Activated CD4-positive, alpha-beta T cell treated with anti-CD3 and anti-CD28 coated beads, Interleukin-2, amount 10 ng/mL, durations not matched to agents 24 days and 14 days (primary cell): ENCODE results near the gene DCK. TPM values are rescaled to one million over a fixed set of nuclear protein-coding genes. Genes with fewer than 3 reads are reported as not detected.
A peak's percentile ranks its signal among the peaks of the same experiment; 100 is the strongest.

Experiments
- DNase-seq: peaks from one replicate; pipeline ENCODE4 v3.0.0; 2022
- H3K27ac Mint-ChIP-seq: one replicate; pipeline ENCODE4 v1.8.0; 2022; ENCODE audit warnings: mild to moderate bottlenecking, mixed read lengths
- H3K27me3 Mint-ChIP-seq: one replicate; pipeline ENCODE4 v1.8.0; 2022; ENCODE audit warnings: mixed read lengths
- H3K36me3 Mint-ChIP-seq: one replicate; pipeline ENCODE4 v1.8.0; 2022; ENCODE audit warnings: low read depth, mild to moderate bottlenecking, mixed read lengths
- H3K4me1 Mint-ChIP-seq: one replicate; pipeline ENCODE4 v1.8.0; 2021; ENCODE audit warnings: mixed read lengths
- H3K4me3 Mint-ChIP-seq: one replicate; pipeline ENCODE4 v1.8.0; 2022; ENCODE audit warnings: mild to moderate bottlenecking, moderate library complexity, mixed read lengths
- H3K9me3 Mint-ChIP-seq: one replicate; pipeline ENCODE4 v1.8.0; 2021; ENCODE audit warnings: mixed read lengths
- intact Hi-C: fragments of 100-400 bp; cut with micrococcal nuclease; formaldehyde crosslinking; loops from one replicate; pipeline ENCODE4 v1.15.1; 2023
- total RNA-seq: library from RNA; stranded (reverse); gene quantifications from 2 replicates; pipeline ENCODE4 v1.2.3, GENCODE V29; 2022

DCK gene
- total RNA-seq = 35.6 and 37.0 TPM in 2 replicates

DNA sequence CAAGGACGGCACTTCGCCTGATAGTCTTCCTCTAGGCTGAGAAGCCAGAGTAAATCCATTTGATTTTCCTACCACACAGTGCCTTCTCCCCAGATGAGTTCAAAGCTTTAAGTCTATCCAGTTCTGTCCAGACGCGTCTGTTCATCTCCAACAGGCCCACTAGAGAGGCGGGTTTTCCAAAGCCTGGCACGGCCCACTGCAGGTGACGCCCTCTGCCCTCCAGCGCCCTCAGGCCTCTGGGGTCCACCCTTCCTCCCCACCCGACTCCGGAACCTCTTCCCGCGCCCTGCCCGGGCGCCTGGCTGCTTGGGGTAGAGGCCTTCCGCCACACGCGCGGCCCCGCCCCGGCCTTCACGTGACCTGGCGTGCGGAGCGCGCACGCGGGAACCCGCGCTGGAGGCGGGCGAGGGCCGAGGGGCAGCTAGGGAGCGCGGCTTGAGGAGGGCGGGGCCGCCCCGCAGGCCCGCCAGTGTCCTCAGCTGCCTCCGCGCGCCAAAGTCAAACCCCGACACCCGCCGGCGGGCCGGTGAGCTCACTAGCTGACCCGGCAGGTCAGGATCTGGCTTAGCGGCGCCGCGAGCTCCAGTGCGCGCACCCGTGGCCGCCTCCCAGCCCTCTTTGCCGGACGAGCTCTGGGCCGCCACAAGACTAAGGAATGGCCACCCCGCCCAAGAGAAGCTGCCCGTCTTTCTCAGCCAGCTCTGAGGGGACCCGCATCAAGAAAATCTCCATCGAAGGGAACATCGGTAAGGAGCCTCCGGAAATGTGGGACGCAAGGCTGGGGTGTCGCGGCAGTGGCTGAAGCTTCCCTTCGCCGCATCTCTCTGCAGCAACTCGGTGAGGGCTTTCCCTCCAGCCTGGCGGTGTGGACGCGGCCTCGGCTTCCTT, at the start of gene DCK:
Gene DCK, plus strand, starts transcription at position 469 of the 888 bp plus-strand sequence. Its CDS starts 187 bp downstream, at position 656.
- peaks cover 45% of the 10 kb centered on the region for H3K4me1 Mint-ChIP-seq
- H3K36me3 Mint-ChIP-seq = peaks cover 15% of the 10 kb centered on the region
- no peaks in the 10 kb centered on the region for H3K9me3 Mint-ChIP-seq
- H3K27me3 Mint-ChIP-seq = no peaks in the 10 kb centered on the region
- H3K4me3 Mint-ChIP-seq = peak within 1 kb of the TSS; percentile 99
- peak; percentile 96 for DNase-seq
- intact Hi-C loops = loop anchor here (1.0 to 10.0 kb wide), 6 partner anchors 13 to 305 kb away; partner anchors contain the start of genes GRSF1, MOB1B and UTP3
- peak within 1 kb of the TSS; percentile 94 for H3K27ac Mint-ChIP-seq

DNA sequence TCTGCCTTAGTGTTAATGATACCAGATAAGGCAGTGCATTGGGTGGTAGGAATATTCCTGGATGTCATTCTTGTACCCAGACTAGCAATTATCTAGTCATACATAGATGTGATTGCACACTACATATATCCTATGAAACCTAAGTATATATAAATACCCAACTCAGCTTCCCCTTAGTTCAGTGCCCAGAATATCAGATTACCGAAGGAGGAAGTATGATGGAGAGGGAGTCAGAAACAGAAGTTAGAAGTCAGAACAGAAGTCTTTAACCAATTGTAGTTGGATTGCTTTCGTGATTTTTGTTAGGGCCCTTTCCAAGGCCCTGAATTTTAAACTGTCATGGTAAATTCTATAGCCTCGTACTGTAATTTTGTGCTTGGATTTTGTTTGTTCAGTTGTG, 48.4 kb upstream of the DCK start:
- Mint-ChIP-seq H3K9me3 (peaks cover 3% of the 10 kb centered on the region), H3K4me1 (peaks cover 9% of the 10 kb centered on the region), H3K4me3 (no peak overlapping the region), H3K27me3 (no peaks in the 10 kb centered on the region), H3K27ac (no peak overlapping the region), H3K36me3 (peaks cover 8% of the 10 kb centered on the region)
- intact Hi-C loops = no loop called here
- no peak for DNase-seq

DNA sequence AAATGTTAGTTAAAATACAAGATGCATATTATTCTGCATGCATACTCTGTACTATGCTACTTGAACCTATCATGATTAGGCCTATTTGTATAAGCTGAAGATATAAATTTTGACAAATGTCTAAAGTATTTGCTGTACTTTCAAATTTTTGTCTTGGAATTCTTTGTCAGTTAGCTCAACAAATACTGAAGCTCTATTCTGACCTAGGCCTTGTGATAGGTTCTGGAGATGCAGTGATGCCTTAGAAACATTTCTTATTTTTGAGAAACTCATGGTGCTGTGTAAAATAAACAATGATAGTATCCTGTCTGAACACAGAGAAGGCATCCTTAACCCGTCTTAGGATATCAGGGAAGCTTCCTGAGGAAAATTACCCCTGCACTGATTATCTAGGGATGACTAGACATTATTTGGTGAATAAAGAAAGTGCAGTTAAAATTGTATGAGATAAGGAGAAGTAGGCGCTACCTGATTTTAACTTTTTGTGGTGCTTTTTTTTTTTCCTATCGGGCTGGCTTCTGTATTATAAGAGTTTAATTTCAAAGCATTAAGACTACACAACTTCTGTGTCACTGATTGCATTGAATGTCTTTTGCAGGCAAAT, 47.9 kb upstream of the DCK start:
- H3K27ac Mint-ChIP-seq = no peak overlapping the region
- peaks cover 3% of the 10 kb centered on the region for H3K9me3 Mint-ChIP-seq
- intact Hi-C loops = no loop called here
- H3K4me1 Mint-ChIP-seq = peaks cover 9% of the 10 kb centered on the region
- H3K27me3 Mint-ChIP-seq = no peaks in the 10 kb centered on the region
- H3K36me3 Mint-ChIP-seq = peaks cover 8% of the 10 kb centered on the region
- no peak for DNase-seq
- no peak overlapping the region for H3K4me3 Mint-ChIP-seq

DNA sequence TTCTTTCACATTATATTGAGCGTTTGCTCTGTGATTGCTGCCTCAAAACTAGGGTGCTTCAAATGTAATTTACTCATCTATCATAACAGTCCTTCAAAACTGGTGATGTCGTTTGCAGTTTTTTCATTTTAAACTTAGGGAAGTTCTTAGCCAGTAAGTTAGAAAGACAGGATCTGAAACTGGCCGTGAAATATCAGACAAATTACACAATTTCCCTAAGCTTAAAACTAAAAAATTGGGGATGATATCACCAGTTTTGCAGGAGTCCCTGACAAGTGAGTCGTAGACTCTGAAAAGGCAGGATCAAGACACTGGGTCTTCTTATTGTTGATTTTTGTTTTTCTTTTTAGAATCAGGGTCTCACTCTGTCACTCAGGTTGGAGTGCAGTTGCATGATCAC, 46.5 kb upstream of the DCK start:
- intact Hi-C loops = no loop called here
- H3K4me1 Mint-ChIP-seq = peaks cover 9% of the 10 kb centered on the region

DNA sequence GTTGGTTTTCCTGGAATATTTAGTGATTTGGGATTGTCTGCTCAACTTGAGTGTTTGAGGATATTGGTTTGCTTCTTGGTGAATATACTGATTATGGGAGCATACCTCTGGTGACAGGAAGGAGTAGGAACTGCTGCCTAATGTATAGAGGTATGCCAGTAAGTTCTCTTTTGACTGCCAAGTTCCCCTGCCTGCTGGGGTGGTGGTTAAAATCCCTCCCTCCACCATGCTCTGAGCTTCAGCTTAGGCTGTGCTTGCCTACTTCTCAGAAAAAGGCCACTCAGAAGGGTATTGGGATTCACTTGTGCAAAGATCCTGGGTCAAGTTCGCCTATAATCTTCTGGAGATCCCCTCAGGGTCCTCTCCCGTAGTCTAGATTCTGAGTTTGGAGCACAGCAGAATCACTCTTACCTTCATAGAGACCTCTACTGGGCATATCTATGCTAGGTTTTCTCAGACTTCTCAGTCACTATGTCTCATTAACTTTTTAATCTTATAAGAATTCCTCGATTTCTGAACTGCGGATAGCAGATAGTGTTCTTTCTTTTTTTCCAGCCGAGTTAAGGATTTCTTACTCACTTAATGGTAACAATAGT, 44.7 kb upstream of the DCK start:
- Mint-ChIP-seq H3K27ac (no peak overlapping the region), H3K4me3 (no peak overlapping the region), H3K4me1 (peaks cover 12% of the 10 kb centered on the region), H3K9me3 (peaks cover 3% of the 10 kb centered on the region), H3K27me3 (no peaks in the 10 kb centered on the region), H3K36me3 (peaks cover 4% of the 10 kb centered on the region)
- intact Hi-C loops = no loop called here
- DNase-seq = no peak

More for the DNA sequence above, 46.5 kb upstream of the DCK start:
- Mint-ChIP-seq H3K36me3 (peaks cover 8% of the 10 kb centered on the region), H3K9me3 (peaks cover 3% of the 10 kb centered on the region), H3K27ac (no peak overlapping the region), H3K27me3 (no peaks in the 10 kb centered on the region), H3K4me3 (no peak overlapping the region)
- DNase-seq = no peak

DNA sequence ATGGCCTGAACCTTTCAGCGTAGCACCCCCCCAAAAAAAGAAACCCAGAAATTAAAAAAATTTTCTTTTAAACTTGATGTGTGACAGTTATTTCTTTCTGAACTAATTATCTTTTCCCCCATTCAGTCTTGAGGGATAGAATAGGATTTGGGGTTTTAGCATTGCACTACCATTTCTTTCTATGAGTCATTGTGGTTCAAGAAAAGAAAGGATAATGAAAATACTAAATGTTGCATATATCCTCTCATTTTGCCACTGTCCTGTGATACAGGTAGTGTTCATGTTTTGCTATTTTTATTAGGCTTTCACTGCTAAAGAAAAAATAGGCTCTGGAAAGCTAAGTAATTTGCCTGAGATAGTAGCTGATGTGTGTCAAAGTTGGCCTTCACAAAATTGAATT, 39.4 kb upstream of the DCK start:
- no peak for DNase-seq
- H3K4me1 Mint-ChIP-seq = peaks cover 9% of the 10 kb centered on the region
- intact Hi-C loops = no loop called here
- H3K27me3 Mint-ChIP-seq = no peaks in the 10 kb centered on the region
- no peak overlapping the region for H3K4me3 Mint-ChIP-seq
- H3K27ac Mint-ChIP-seq = no peak overlapping the region
- H3K9me3 Mint-ChIP-seq = no peaks in the 10 kb centered on the region
- H3K36me3 Mint-ChIP-seq = peaks cover 1% of the 10 kb centered on the region

DNA sequence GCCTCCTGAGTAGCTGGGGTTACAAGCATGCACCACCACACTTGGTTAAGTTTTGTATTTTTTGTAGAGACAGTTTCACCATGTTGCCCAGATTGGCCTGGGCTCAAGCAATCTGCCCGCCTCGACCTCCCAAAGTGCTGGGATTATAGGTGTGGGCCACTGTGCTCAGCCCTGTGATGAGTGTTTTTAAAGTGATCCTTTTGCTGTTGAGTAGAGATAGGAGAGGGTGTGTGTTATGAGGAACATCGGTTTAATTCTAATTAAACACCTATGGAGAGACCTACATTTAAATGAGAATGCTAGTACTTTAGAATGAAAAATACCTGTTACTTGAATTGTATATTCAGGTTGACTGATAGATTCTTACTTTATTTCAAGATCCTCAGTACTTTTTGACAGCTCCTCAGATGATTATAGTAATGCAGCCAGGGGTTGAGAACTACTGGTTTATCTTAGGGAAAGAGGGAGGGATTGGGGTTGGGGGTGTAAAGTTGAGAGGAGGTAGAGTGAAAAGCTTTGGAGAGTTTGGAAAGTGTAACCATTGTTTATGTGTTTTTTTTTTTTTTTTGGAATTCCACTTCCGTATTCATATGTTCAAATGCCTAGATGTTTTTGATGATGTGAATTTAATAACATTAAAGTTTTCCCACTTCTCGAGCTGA, 36.8 kb upstream of the DCK start:
- H3K27ac Mint-ChIP-seq = no peak overlapping the region
- H3K27me3 Mint-ChIP-seq = no peaks in the 10 kb centered on the region
- peaks cover 7% of the 10 kb centered on the region for H3K36me3 Mint-ChIP-seq
- no peak overlapping the region for H3K4me3 Mint-ChIP-seq
- no peaks in the 10 kb centered on the region for H3K9me3 Mint-ChIP-seq
- peaks cover 7% of the 10 kb centered on the region for H3K4me1 Mint-ChIP-seq
- DNase-seq = no peak
- intact Hi-C loops = no loop called here

DNA sequence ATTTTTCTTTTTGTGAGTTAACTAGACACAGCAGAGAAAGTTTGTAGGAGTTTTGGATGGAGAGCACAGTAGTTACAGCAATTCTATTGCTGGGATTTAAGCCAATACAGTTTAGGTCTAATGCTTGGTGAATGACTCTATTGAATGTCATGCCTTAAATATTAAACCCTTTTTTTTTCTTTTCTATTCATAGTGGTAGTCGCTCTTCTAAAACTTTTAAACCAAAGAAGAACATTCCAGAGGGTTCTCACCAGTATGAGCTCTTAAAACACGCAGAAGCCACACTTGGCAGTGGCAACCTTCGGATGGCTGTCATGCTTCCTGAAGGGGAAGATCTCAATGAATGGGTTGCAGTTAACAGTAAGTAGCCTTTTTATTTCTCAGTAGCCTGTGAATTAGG, 34.8 kb upstream of the DCK start:
- H3K27me3 Mint-ChIP-seq = no peaks in the 10 kb centered on the region
- no peak for DNase-seq
- no peak overlapping the region for H3K4me3 Mint-ChIP-seq
- H3K4me1 Mint-ChIP-seq = peaks cover 4% of the 10 kb centered on the region
- H3K9me3 Mint-ChIP-seq = no peaks in the 10 kb centered on the region
- intact Hi-C loops = no loop called here
- H3K36me3 Mint-ChIP-seq = peaks cover 9% of the 10 kb centered on the region
- H3K27ac Mint-ChIP-seq = no peak overlapping the region

DNA sequence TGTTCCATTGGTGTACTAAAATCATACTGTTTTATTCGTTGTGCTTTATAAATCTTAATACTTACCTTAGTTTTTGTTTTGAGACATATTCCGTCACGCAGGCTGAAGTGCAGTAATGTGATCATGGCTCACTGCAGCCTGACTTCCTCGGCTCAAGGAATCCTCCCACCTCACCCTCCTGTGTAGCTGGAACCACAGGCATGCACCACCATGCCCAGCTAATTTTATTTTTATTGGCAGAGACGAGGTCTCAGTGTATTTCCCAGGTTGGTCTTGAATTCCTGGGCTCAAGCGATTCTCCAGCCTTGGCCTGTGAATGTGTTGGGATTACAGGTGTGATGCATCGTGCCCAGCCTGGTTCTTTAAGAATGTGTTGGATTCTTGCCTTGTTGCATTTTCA, 24.4 kb upstream of the DCK start:
- H3K27me3 Mint-ChIP-seq = no peaks in the 10 kb centered on the region
- H3K4me3 Mint-ChIP-seq = no peak overlapping the region
- H3K4me1 Mint-ChIP-seq = peaks cover 7% of the 10 kb centered on the region
- no peak for DNase-seq
- H3K9me3 Mint-ChIP-seq = no peaks in the 10 kb centered on the region
- intact Hi-C loops = no loop called here
- H3K36me3 Mint-ChIP-seq = peaks cover 15% of the 10 kb centered on the region
- no peak overlapping the region for H3K27ac Mint-ChIP-seq

DNA sequence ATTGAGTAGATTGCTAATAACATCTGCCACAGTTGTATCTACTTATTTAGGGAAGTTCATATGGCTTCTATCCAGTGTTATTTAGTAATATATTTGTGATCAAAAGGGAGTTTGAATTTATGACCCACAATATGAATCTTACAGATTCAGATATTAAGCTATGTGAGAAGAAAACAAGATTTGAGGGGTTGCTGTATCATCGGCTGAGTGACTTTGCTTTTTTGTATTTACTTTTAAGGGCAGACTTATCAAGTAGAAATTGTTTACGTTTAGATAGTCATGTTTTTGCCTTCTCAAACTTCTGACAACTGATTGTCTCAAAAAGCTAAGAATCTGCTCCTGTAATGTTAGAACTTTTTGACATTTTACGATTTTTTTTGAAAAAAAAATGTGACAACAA, 17.2 kb upstream of the DCK start:
- intact Hi-C loops = no loop called here
- peaks cover 24% of the 10 kb centered on the region for H3K36me3 Mint-ChIP-seq
- H3K4me1 Mint-ChIP-seq = peaks cover 3% of the 10 kb centered on the region
- no peak overlapping the region for H3K27ac Mint-ChIP-seq
- no peaks in the 10 kb centered on the region for H3K9me3 Mint-ChIP-seq
- no peak for DNase-seq
- H3K27me3 Mint-ChIP-seq = no peaks in the 10 kb centered on the region
- no peak overlapping the region for H3K4me3 Mint-ChIP-seq

DNA sequence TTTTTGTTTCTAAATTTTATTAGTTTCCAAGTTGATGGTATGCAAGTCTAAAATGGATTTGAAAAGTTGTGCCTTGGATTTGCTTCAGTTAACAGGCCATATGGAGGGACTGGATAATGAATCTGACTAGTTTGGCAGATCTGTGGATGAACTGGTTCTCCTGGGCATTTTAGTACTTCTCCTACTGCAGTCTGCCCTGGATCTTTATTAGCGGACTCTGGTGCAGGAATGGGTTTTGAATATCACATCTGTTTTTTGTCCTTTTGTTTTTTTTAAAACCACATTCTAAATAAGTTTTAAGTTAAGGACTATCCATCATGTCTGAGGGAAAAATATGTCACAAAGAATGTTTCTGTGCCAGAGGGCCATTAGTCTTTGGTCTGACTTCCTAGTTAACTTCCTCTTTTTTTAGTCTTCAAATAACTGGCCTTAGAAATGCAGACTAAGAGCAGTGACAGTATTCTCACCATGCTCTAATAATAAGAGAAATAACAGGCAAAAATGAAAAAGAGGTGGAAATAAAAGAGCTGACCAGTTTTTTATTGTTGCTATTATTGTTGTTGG, 13.9 kb upstream of the DCK start:
- H3K36me3 Mint-ChIP-seq = peaks cover 18% of the 10 kb centered on the region
- no peak for DNase-seq
- H3K4me3 Mint-ChIP-seq = no peak overlapping the region
- intact Hi-C loops = no loop called here
- H3K9me3 Mint-ChIP-seq = no peaks in the 10 kb centered on the region
- no peaks in the 10 kb centered on the region for H3K27me3 Mint-ChIP-seq
- no peak overlapping the region for H3K27ac Mint-ChIP-seq
- no peaks in the 10 kb centered on the region for H3K4me1 Mint-ChIP-seq

DNA sequence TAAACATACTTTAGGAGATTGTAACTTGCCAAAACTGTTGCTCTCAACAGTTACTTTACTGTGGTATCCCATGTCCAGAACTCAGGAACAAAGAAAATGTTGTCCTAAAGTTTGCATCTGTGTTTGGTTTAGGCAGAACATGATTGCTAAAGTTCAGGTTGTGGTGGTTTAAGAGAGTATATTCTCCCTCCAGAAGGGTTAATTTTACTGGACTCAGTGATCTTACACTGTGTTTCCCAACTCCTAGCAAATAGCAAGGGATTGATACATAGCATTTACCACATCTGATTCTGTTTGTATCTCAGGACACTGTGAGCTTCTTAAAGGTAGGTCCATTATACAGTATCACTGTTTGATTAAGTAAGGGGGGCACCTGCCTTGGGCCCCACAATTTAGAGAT, 13.3 kb upstream of the DCK start:
- no peak for DNase-seq
- Mint-ChIP-seq H3K27ac (no peak overlapping the region), H3K4me3 (no peak overlapping the region), H3K36me3 (peaks cover 15% of the 10 kb centered on the region), H3K4me1 (no peaks in the 10 kb centered on the region), H3K27me3 (no peaks in the 10 kb centered on the region), H3K9me3 (no peaks in the 10 kb centered on the region)
- intact Hi-C loops = no loop called here

DNA sequence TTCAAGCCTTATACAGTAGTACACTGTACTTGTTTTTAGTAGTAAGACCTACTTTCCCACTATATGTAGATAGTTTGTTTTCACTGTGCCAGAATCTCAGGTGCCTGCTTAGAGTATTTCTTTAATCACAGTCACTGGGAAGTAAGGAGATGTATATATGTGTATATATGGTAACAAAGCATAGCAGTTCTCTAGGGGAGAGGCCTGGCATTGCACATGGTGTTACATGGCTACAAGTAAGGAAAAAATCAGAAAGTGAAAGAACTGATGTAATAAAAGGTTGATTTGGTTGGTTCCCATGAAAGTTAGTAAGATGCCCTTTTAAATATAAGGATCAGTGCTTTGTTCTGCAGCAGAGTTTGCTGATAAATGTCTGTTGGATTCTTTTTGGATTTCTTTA, 9.3 kb upstream of the DCK start:
- intact Hi-C loops = no loop called here

More for the DNA sequence above, 9.3 kb upstream of the DCK start:
- H3K27me3 Mint-ChIP-seq = no peaks in the 10 kb centered on the region
- H3K4me3 Mint-ChIP-seq = no peak overlapping the region
- peaks cover 4% of the 10 kb centered on the region for H3K36me3 Mint-ChIP-seq
- DNase-seq = no peak
- no peaks in the 10 kb centered on the region for H3K4me1 Mint-ChIP-seq
- no peaks in the 10 kb centered on the region for H3K9me3 Mint-ChIP-seq
- no peak overlapping the region for H3K27ac Mint-ChIP-seq
